PC-3 (cell line): ENCODE results near the gene FGF12. TPM values are rescaled to one million over a fixed set of nuclear protein-coding genes. Genes with fewer than 3 reads are reported as not detected.

Experiments
- ATAC-seq: fragments of 200-7000 bp; cut with Tn5 transposase; 2 replicates; pipeline ENCODE4 v1.9.1; 2020; ENCODE audit warnings: mild to moderate bottlenecking, moderate library complexity
- BruUV-seq: library from RNA; stranded (reverse); fragments of 400-500 nt; replicated peaks from 2 replicates; lab custom pipeline; 2021; lab: Mats Ljungman, UMichigan
- CTCF ChIA-PET: fragments of 300-600 bp; sonication (Branson Sonifier 250); formaldehyde crosslinking; loops from one replicate; lab custom pipeline; 2022; ENCODE audit warnings: antibody characterized with exemption; lab: Charles Lee
- POLR2A ChIA-PET: fragments of 300-600 bp; sonication (Branson Sonifier 250); formaldehyde crosslinking; loops from one replicate; lab custom pipeline; 2022; ENCODE audit warnings: antibody characterized with exemption; ENCODE audit not compliant: unreplicated experiment; lab: Charles Lee
- DNase-seq: peaks from one replicate; pipeline ENCODE4 v3.0.0-alpha.2; 2015
- H2AFZ ChIP-seq: fragments of 300-600 bp; sonication (generic); 2 replicates; pipeline ENCODE4 v1.6.0; 2016; ENCODE audit warnings: antibody characterized with exemption, low read length
- H3F3A ChIP-seq: fragments of 300-600 bp; sonication (generic); one replicate; pipeline ENCODE4 v1.6.0; 2017; ENCODE audit warnings: antibody characterized with exemption, low read length, control low read depth, mild to moderate bottlenecking; ENCODE audit not compliant: unreplicated experiment
- H3K27ac ChIP-seq: fragments of 300-600 bp; sonication (generic); 2 replicates; pipeline ENCODE4 v1.5.1; 2016; ENCODE audit warnings: mild to moderate bottlenecking, low read length
- H3K27me3 ChIP-seq: fragments of 300-600 bp; sonication (generic); 2 replicates; pipeline ENCODE4 v1.6.1; 2016; ENCODE audit warnings: low read length, mixed read lengths
- H3K36me3 ChIP-seq: fragments of 300-600 bp; sonication (generic); 2 replicates; pipeline ENCODE4 v1.6.1; 2016; ENCODE audit warnings: low read depth, mixed run types, low read length, mixed read lengths
- H3K4me1 ChIP-seq: fragments of 300-600 bp; sonication (generic); 2 replicates; pipeline ENCODE4 v1.5.1; 2016; ENCODE audit warnings: low read length; ENCODE audit not compliant: insufficient read depth
- H3K4me2 ChIP-seq: fragments of 300-600 bp; sonication (generic); 2 replicates; pipeline ENCODE4 v1.6.0; 2016; ENCODE audit warnings: low read length
- H3K4me3 ChIP-seq: fragments of 300-600 bp; sonication (generic); 2 replicates; pipeline ENCODE4 v1.5.1; 2016; ENCODE audit warnings: mild to moderate bottlenecking, low read length, mixed read lengths
- H3K79me2 ChIP-seq: fragments of 300-600 bp; sonication (generic); 2 replicates; pipeline ENCODE4 v1.6.1; 2017; ENCODE audit warnings: low read length, mixed read lengths
- H3K9ac ChIP-seq: fragments of 300-600 bp; sonication (generic); 2 replicates; pipeline ENCODE4 v1.6.0; 2016; ENCODE audit warnings: mild to moderate bottlenecking, low read length
- H3K9me2 ChIP-seq: fragments of 300-600 bp; sonication (generic); replicated peaks from 2 replicates; pipeline ENCODE4 v1.6.1; 2016; ENCODE audit warnings: mixed run types, low read length, mixed read lengths
- H3K9me3 ChIP-seq: fragments of 300-600 bp; sonication (generic); 2 replicates; pipeline ENCODE4 v1.6.1; 2016; ENCODE audit warnings: low read length, mixed read lengths
- H4K20me1 ChIP-seq: fragments of 300-600 bp; sonication (generic); 2 replicates; pipeline ENCODE4 v1.6.1; 2016; ENCODE audit warnings: low read length, mixed read lengths
- CTCF ChIP-seq: fragments of 300-600 bp; sonication (generic); conservative IDR thresholded peaks from 2 replicates; pipeline ENCODE4 v1.5.1; 2017; ENCODE audit warnings: antibody characterized with exemption, low read depth, mild to moderate bottlenecking, low read length
- EZH2 ChIP-seq: fragments of 300-600 bp; sonication (generic); IDR thresholded peaks from one replicate; pipeline ENCODE4 v1.6.1; 2017; ENCODE audit warnings: antibody characterized with exemption, mild to moderate bottlenecking, low read length; ENCODE audit not compliant: unreplicated experiment
- EZH2phosphoT487 ChIP-seq: fragments of 300-600 bp; sonication (generic); IDR thresholded peaks from 2 replicates; pipeline ENCODE4 v1.6.1; 2018; ENCODE audit warnings: mild to moderate bottlenecking, antibody characterized with exemption, low read length, borderline replicate concordance
- intact Hi-C: fragments of 100-400 bp; cut with micrococcal nuclease; formaldehyde crosslinking; loops from 2 replicates; pipeline ENCODE4 v1.9.0; 2023
- total RNA-seq: library from RNA; depleted of rRNA; stranded (reverse); fragments of >200 nt; gene quantifications from 2 replicates; pipeline ENCODE4 v1.2.3, GENCODE V29; 2014

Gene FGF12
- total RNA-seq, 1 experiment from 2014 or later: not detected

GRCh38 chr3:192168202-192168601 lies 559.1 kb downstream of the FGF12 start:
- Histone ChIP-seq H3K4me3 (no peak overlapping the region), H3K36me3 (no peaks in the 10 kb centered on the region), H4K20me1 (no peaks in the 10 kb centered on the region), H3K4me1 (no peaks in the 10 kb centered on the region), H2AFZ (no peak overlapping the region), H3K9me3 (no peaks in the 10 kb centered on the region), H3K79me2 (no peaks in the 10 kb centered on the region), H3K4me2 (no peak overlapping the region), H3K9ac (no peak overlapping the region), H3K27me3 (peaks cover 11% of the 10 kb centered on the region; the same call in 1 of the 2 replicates), H3F3A (no peaks in the 10 kb centered on the region), H3K27ac (no peak overlapping the region), H3K9me2 (no peaks in the 10 kb centered on the region)
- TF ChIP-seq EZH2: no peak
- CTCF ChIA-PET: no interaction called here
- DNase-seq (no peak), ATAC-seq (no peak)
- BruUV-seq: no TSS peak
- intact Hi-C loops: no loop called here
- POLR2A ChIA-PET: no interaction called here

GRCh38 chr3:192165552-192165951 lies 561.8 kb downstream of the FGF12 start:
- H3K9me2 ChIP-seq: no peaks in the 10 kb centered on the region
- peaks cover 7% of the 10 kb centered on the region; the same call in 1 of the 2 replicates for H3K27me3 ChIP-seq
- H3K36me3 ChIP-seq: no peaks in the 10 kb centered on the region
- no peaks in the 10 kb centered on the region for H3F3A ChIP-seq
- no peak overlapping the region for H3K4me2 ChIP-seq
- H2AFZ ChIP-seq: no peak overlapping the region
- intact Hi-C loops: no loop called here
- ChIA-PET CTCF (no interaction called here), POLR2A (no interaction called here)
- H3K4me3 ChIP-seq: no peak overlapping the region
- H3K27ac ChIP-seq: no peak overlapping the region
- DNase-seq (no peak), ATAC-seq (no peak)
- H3K4me1 ChIP-seq: no peaks in the 10 kb centered on the region
- no peaks in the 10 kb centered on the region for H3K79me2 ChIP-seq
- H3K9me3 ChIP-seq: no peaks in the 10 kb centered on the region
- no TSS peak for BruUV-seq
- no peak overlapping the region for H3K9ac ChIP-seq
- TF ChIP-seq EZH2: no peak
- H4K20me1 ChIP-seq: no peaks in the 10 kb centered on the region

DNA sequence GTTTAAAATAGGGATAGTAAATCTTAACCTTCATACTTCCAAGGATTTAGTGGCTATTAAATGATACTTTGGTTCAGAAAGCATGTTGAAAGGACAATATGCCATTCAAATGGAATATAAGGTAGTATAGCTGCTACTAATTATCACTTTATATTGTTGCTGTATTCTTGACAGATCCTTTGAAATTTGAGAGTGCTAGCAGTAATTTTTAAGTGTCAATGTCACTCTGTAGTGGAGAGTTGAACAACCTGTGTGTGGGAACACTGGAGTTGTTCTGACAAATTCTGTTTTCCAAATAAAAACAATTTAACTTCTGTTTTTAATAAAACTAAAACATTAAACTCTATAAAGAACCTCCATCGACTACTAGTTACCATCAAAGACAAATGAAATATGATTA lies 565.7 kb downstream of the FGF12 start:
- no peak overlapping the region for H2AFZ ChIP-seq
- ATAC-seq: no peak
- ChIA-PET CTCF (no interaction called here), POLR2A (no interaction called here)
- TF ChIP-seq EZH2phosphoT487 (no peak), CTCF (no peak), EZH2 (no peak)
- H3K36me3 ChIP-seq: no peaks in the 10 kb centered on the region
- no peak overlapping the region for H3K4me3 ChIP-seq
- H3K27ac ChIP-seq: no peak overlapping the region
- H3K9me2 ChIP-seq: no peaks in the 10 kb centered on the region
- peaks cover 11% of the 10 kb centered on the region; the same call in 1 of the 2 replicates for H3K27me3 ChIP-seq
- BruUV-seq: no TSS peak
- no peaks in the 10 kb centered on the region for H3K4me1 ChIP-seq
- no peaks in the 10 kb centered on the region for H4K20me1 ChIP-seq
- DNase-seq: no peak
- H3K9ac ChIP-seq: no peak overlapping the region
- no peaks in the 10 kb centered on the region for H3K79me2 ChIP-seq
- no peaks in the 10 kb centered on the region for H3K9me3 ChIP-seq
- no peak overlapping the region for H3K4me2 ChIP-seq
- H3F3A ChIP-seq: no peaks in the 10 kb centered on the region
- intact Hi-C loops: no loop called here

- Histone ChIP-seq H3K36me3 (no peaks in the 10 kb centered on the region), H3K9me3 (no peaks in the 10 kb centered on the region), H3K9ac (no peak overlapping the region), H3K4me1 (no peaks in the 10 kb centered on the region), H3K4me2 (no peak overlapping the region), H3K79me2 (no peaks in the 10 kb centered on the region), H3F3A (no peaks in the 10 kb centered on the region), H3K4me3 (no peak overlapping the region), H3K27ac (no peak overlapping the region), H2AFZ (no peak overlapping the region), H4K20me1 (no peaks in the 10 kb centered on the region), H3K9me2 (no peaks in the 10 kb centered on the region), H3K27me3 (peaks cover 22% of the 10 kb centered on the region; the same call in 1 of the 2 replicates)
- intact Hi-C loops: no loop called here
- no TSS peak for BruUV-seq
- ChIA-PET POLR2A (no interaction called here), CTCF (no interaction called here)
- DNase-seq (no peak), ATAC-seq (no peak)
- TF ChIP-seq EZH2 (no peak), CTCF (no peak), EZH2phosphoT487 (no peak)
Measured at GRCh38 chr3:192156382-192156781, 571.0 kb downstream of the FGF12 start.
